GM19455 (cell line): Measurements from ENCODE around the gene GRIK4.

Experiments used
- ATAC-seq: cut with Tn5 transposase; IDR thresholded peaks from one replicate; pipeline ENCODE4 v1.9.1; 2021; ENCODE audit not compliant: unreplicated experiment

The GRIK4 gene

GRCh38 chr11:120657306-120658070 lies 145.9 kb downstream of the GRIK4 start:
- ATAC-seq = no peak

DNA sequence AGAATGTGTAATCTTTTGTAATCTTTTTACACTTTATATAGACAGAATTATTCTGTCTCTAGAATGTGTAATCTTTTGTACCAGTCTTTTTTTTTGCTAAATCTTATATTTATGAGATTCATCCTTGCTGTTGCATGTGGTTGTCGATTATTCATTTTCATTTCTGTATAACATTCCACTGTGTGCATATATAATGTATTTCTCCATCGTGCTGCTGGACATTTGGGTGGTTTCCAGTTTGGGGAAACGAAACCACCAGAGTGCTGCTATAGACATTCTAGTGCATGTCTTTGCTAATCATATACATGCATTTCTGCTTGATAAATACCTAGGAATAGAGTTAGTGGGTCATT lies 146.5 kb downstream of the GRIK4 start:
- no peak for ATAC-seq

- no peak for ATAC-seq
Observed at GRCh38 chr11:120659076-120659475, 147.5 kb downstream of the GRIK4 start.

DNA sequence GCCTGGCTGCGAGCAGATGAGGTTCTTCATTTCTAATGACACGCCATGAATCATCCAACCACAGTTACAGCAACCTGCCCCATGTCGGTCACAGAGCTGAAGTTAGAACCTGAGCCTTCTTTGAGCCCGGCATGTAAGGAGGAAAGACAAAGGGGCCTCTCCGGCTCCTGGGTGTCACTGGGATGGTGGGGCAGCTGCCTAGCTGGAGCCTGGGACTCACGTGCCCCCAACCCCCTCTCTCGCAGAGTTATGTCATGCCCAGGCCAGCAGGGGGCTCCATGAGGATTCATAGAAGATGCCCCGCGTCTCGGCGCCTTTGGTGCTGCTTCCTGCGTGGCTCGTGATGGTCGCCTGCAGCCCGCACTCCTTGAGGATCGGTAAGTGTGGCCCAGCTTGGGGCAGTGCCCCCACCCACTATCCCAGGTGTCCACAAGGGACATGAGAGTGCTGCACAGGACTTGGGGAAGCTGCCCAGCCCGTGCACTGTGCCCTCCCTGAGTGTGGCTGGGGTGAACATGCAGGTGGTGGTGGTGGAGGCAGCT lies 148.5 kb downstream of the GRIK4 start:
- no peak for ATAC-seq

GRCh38 chr11:120662071-120662676 lies 150.6 kb downstream of the GRIK4 start:
- no peak for ATAC-seq

GRCh38 chr11:120663142-120663541 lies 151.6 kb downstream of the GRIK4 start:
- no peak for ATAC-seq

DNA sequence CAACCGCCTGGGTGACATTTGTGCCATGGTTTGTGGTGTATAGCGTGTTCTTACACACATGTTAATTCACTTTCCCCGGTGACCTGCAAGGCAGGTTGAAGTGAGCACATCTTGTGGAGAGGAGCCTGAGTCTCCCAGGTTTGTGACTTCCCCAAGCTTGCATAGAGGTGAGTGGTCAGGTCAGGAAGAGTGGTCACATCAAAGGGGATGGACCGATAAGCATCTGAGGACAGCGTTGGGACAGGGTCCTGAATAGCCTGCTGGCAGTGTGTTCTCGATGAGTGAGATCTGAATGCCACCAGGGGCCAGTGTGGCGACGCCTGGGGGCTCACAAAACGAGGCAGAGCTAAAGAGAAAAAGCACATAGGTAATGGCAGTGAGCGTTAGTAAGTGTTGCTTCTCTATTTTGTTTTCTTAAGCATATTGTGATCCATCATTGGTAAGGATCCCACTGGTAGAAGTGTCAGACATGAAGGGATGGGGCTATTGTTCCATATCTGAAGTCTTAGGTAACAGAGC lies 154.6 kb downstream of the GRIK4 start:
- ATAC-seq = no peak

- no peak for ATAC-seq
Observed at GRCh38 chr11:120667281-120667680, 155.7 kb downstream of the GRIK4 start.

- no peak for ATAC-seq
Observed at GRCh38 chr11:120667934-120668333, 156.4 kb downstream of the GRIK4 start.

- no peak for ATAC-seq
Observed at GRCh38 chr11:120668537-120668936, 157.0 kb downstream of the GRIK4 start.

DNA sequence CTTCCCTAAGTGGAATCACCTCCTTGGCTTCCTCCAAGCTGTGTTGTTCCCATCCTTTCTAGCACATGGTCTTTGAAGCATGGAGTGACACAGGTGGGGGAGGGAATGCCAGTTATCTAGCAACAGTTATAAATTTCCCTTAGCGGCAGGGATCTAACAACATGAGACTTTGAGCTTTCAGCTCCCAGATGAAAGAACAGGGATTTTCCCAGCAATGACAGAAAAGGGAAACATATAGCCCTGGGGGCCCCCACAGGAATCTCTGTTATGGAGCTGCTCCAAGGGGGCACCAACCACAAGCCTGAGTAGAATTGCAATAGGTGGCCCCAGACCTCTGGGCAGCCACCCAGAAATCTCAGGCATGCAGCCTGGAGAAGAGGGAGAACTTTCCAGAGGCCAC lies 163.0 kb downstream of the GRIK4 start:
- ATAC-seq = no peak

GRCh38 chr11:120675171-120675570 lies 163.6 kb downstream of the GRIK4 start:
- ATAC-seq = no peak

- no peak for ATAC-seq
Observed at GRCh38 chr11:120676991-120677390, 165.4 kb downstream of the GRIK4 start.

GRCh38 chr11:120680322-120680721 lies 168.8 kb downstream of the GRIK4 start:
- ATAC-seq = no peak

- no peak for ATAC-seq
Observed at GRCh38 chr11:120681434-120682331, 170.1 kb downstream of the GRIK4 start.

GRCh38 chr11:120682332-120682649 lies 170.7 kb downstream of the GRIK4 start:
- ATAC-seq = no peak

DNA sequence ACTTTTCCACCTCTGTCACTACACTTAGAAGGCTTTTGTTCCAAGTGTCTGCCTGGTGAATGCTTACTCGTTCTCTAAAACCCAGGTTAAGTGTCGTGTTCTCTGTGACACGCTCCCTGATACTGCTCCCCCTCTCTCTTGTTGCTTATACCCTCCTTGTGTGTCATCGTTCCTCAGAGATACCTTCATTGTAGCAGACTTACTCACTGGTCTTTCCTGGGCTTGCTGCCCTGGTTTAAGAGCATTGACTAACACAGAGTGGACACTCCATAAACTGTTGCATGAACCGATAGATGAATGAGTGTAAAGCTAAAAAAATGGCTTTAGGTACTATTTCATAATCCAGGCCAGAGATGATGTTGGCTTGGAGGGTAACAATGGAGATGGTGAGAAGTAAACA lies 171.3 kb downstream of the GRIK4 start:
- no peak for ATAC-seq

DNA sequence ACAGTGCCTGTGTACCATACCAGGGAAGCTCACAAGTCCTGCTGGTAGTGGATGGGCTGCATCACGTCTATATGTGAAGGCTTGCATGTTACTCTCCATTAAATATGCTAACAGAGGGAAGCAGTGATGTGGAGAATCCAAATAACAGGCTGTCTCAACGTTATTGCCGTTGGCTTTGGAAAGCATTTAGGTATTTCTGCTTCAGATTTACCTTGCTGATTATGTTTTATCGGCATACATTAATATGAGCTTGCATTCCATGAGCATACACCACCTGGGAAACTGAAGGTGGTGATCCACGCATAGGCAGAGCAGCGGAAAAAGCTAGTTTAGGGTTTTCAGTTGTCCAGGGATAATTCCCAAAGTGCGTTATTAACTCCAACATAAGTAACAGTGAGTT lies 175.0 kb downstream of the GRIK4 start:
- ATAC-seq = no peak

- no peak for ATAC-seq
Observed at GRCh38 chr11:120688163-120688562, 176.6 kb downstream of the GRIK4 start.

DNA sequence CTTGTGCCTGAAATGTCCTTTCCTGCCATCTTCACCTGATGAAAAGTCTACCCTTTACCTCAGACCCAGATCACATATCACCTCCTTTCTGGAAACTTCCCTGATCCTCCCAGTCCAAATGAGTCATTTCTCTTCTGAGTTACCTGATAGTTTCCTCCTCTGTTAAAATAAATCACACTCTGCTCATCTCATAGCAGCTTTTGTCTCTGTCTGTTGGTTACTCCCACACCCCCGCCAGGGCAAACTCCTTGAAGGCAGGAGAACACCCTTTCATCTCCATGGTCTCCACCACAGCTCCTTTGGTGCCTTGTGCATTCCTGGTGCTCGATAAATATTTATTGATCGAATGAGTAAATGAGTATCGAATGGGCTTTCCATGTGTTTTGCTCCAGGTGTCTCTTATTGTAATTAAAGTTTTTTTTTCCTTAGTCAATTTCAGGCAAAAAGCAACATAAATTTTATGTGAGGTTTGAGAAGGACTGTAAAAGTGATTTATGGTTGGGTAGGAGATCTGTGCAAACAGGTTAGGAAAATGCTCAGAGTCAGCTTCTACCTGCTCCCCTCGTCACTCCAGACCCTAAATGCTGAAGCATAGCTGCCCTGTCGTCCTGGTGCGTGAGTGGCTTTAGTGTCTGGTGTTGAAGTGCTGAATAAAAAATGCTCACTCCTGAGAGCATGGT lies 178.2 kb downstream of the GRIK4 start:
- ATAC-seq = no peak

DNA sequence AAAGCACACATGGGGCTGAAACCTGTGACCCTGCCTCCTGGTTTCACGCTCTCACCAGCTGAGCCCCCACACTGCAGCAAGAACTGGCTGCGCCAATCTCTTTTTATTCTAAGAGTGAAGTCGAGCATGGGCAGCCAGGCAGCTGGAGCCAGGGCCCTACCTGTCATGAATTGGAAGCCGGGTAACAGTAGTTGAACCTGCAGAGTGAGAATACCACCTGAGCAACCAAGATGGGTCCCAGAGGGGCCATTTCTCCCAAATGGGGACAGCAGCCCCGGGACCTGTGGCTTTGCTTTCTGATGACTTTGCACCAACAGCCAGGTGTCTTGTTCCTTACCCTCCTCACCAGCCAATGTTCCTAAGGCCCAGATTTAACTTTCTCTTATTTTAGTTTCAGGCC lies 178.9 kb downstream of the GRIK4 start:
- ATAC-seq = no peak
